ENCODE results near the gene XPO1.

XPO1 gene

DNA sequence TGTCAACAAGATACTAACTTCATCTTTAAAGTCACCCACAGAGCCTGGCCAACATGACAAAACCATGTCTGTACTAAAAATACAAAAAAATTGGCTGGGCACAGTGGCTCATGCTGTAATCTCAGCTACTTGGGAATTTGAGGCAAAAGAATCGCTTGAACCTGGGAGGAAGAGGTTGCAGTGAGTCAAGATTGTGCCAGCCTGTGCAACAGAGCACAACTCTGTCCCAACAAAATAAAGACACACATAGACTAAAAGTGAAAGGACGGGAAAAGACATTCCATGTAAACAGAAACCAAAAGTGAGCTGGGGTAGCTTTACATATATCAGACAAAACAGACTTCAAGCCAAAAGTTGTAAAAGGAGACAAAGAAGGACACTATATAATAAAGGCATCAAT, 102.1 kb downstream of the XPO1 start:
- Mint-ChIP-seq H3K4me3 (no peak overlapping the region), H3K36me3 (ENCODE audit: low read depth) (peaks cover 57% of the 10 kb centered on the region), H3K9me3 (peaks cover 45% of the 10 kb centered on the region), H3K27ac (no peak overlapping the region), H3K4me1 (peaks cover 12% of the 10 kb centered on the region), H3K27me3 (ENCODE audit: low read depth, poor library complexity) (no peaks in the 10 kb centered on the region)
- DNase-seq, result no peak
- TF ChIP-seq, protein P1, sequence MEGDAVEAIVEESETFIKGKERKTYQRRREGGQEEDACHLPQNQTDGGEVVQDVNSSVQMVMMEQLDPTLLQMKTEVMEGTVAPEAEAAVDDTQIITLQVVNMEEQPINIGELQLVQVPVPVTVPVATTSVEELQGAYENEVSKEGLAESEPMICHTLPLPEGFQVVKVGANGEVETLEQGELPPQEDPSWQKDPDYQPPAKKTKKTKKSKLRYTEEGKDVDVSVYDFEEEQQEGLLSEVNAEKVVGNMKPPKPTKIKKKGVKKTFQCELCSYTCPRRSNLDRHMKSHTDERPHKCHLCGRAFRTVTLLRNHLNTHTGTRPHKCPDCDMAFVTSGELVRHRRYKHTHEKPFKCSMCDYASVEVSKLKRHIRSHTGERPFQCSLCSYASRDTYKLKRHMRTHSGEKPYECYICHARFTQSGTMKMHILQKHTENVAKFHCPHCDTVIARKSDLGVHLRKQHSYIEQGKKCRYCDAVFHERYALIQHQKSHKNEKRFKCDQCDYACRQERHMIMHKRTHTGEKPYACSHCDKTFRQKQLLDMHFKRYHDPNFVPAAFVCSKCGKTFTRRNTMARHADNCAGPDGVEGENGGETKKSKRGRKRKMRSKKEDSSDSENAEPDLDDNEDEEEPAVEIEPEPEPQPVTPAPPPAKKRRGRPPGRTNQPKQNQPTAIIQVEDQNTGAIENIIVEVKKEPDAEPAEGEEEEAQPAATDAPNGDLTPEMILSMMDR (IDR thresholded peaks at IDR 0.05), result no peak

GRCh38 chr2:61435291-61435690, 102.9 kb downstream of the XPO1 start:
- TF ChIP-seq, protein P1 (IDR thresholded peaks at IDR 0.05), result no peak
- peaks cover 49% of the 10 kb centered on the region for H3K9me3 Mint-ChIP-seq
- H3K27ac Mint-ChIP-seq, result no peak overlapping the region
- no peaks in the 10 kb centered on the region for H3K27me3 Mint-ChIP-seq (ENCODE audit: low read depth, poor library complexity)
- no peak for DNase-seq
- peaks cover 65% of the 10 kb centered on the region for H3K36me3 Mint-ChIP-seq (ENCODE audit: low read depth)
- peaks cover 12% of the 10 kb centered on the region for H3K4me1 Mint-ChIP-seq
- no peak overlapping the region for H3K4me3 Mint-ChIP-seq

DNA sequence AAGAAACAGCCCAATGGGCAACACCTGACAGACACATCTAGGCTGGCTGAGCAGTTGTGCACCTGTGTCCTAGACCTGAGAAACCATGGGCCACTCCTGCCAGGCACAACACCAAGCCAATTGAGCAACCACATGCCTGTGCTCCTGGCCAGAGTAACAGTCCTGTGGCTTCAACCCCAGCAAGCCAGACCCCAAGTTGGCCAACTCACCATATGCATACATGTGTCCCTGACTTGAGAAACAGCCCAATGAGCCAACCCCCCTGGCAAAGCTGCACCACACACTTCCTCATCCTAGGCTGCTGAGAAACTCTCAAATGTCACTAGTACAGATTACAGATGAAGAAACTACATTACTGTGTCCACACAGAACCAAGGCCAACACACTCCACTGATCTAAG, 103.8 kb downstream of the XPO1 start:
- no peak for DNase-seq
- H3K4me1 Mint-ChIP-seq, result peaks cover 12% of the 10 kb centered on the region
- H3K36me3 Mint-ChIP-seq (ENCODE audit: low read depth), result peaks cover 62% of the 10 kb centered on the region
- H3K27me3 Mint-ChIP-seq (ENCODE audit: low read depth, poor library complexity), result no peaks in the 10 kb centered on the region
- TF ChIP-seq, protein P1 (IDR thresholded peaks at IDR 0.05), result no peak
- H3K27ac Mint-ChIP-seq, result no peak overlapping the region
- H3K9me3 Mint-ChIP-seq, result peaks cover 48% of the 10 kb centered on the region
- H3K4me3 Mint-ChIP-seq, result no peak overlapping the region

DNA sequence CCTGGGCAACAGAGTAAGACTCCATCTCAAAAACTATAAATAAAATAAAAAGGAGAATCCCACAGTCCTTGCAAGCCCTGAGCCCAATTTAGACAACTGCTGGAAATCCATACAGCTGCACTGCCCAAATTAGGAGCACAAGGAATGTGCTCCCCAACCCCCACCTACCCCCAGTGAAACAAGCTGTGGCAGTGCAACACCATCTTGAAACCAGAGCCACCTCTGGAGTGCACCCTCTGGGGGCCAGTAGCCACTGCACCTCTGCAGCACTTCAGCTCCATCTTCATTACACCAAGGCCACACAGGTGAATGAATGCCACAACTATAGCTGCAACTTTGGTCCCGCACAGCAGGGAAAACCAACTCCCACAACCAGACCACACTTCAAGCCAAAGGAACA, 104.5 kb downstream of the XPO1 start:
- Mint-ChIP-seq H3K36me3 (ENCODE audit: low read depth) (peaks cover 55% of the 10 kb centered on the region), H3K4me1 (peaks cover 12% of the 10 kb centered on the region), H3K4me3 (no peak overlapping the region), H3K9me3 (peaks cover 41% of the 10 kb centered on the region), H3K27me3 (ENCODE audit: low read depth, poor library complexity) (no peaks in the 10 kb centered on the region), H3K27ac (no peak overlapping the region)
- TF ChIP-seq, protein P1 (IDR thresholded peaks at IDR 0.05), result no peak
- DNase-seq, result no peak

GRCh38 chr2:61432990-61433389, 105.2 kb downstream of the XPO1 start:
- TF ChIP-seq, protein P1 (IDR thresholded peaks at IDR 0.05), result no peak
- H3K27ac Mint-ChIP-seq, result peak overlapping the region; percentile 9
- peaks cover 12% of the 10 kb centered on the region for H3K4me1 Mint-ChIP-seq
- peaks cover 53% of the 10 kb centered on the region for H3K36me3 Mint-ChIP-seq (ENCODE audit: low read depth)
- H3K27me3 Mint-ChIP-seq (ENCODE audit: low read depth, poor library complexity), result no peaks in the 10 kb centered on the region
- no peak for DNase-seq
- H3K9me3 Mint-ChIP-seq, result peaks cover 38% of the 10 kb centered on the region
- H3K4me3 Mint-ChIP-seq, result no peak overlapping the region

GRCh38 chr2:61431345-61431744, 106.8 kb downstream of the XPO1 start:
- Mint-ChIP-seq H3K27me3 (ENCODE audit: low read depth, poor library complexity) (no peaks in the 10 kb centered on the region), H3K9me3 (peaks cover 24% of the 10 kb centered on the region), H3K4me1 (peaks cover 13% of the 10 kb centered on the region), H3K36me3 (ENCODE audit: low read depth) (peaks cover 44% of the 10 kb centered on the region), H3K4me3 (no peak overlapping the region), H3K27ac (no peak overlapping the region)
- no peak for DNase-seq
- TF ChIP-seq, protein P1 (IDR thresholded peaks at IDR 0.05), result no peak

Measured in nephron progenitor cell (in vitro differentiated cells).